Measurements from ENCODE around the gene TNFSF8. TPM values are rescaled to one million over a fixed set of nuclear protein-coding genes. Genes with fewer than 3 reads are reported as not detected.

Gene TNFSF8
- total RNA-seq, 2 experiments from 2014 or later, result 43.5 to 45.3 TPM

DNA sequence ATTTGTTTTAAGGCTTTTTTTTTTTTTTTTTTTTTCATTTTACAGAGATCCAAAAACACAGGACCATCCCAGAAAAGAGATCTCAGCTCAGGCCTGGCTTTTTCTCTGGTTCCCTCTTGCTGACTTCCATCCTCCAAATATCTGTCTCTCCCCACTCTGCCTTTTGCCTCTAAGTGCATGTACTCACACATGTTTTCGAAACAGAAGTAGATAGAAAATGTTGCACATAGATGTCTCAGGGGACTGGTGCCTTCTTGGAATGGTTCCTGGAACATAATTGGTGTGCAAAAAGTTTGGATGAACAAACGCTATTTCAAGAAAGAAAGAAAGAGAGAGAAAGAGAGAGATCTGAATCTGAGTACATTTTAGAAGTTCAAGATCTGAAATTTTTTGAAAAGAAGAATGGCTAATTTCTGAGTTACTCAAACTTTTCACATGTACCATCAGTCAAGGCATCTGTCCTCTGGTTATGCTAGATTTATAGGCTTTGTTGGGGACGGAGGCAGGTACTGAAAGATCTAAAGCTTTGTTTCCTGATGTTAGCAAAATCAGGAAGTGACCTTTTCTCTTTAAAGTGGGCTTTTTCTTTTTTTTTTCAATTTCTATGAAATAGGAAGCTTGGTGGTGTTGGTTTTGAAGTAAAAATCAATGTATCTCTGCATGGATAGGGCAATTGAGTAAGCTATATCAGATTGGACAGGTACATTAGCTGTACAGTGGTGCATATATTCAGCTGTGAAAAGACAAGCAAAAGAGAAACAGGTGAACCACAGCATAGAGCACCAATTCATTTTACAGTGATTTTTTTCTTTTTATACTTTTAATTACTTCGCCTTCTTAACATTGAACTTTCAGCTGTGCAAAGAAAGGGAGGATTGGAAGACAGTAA is 8.5 kb upstream of the TNFSF8 start:
- CTCF ChIA-PET, result no interaction called here
- POLR2A ChIA-PET, result no interaction called here

DNA sequence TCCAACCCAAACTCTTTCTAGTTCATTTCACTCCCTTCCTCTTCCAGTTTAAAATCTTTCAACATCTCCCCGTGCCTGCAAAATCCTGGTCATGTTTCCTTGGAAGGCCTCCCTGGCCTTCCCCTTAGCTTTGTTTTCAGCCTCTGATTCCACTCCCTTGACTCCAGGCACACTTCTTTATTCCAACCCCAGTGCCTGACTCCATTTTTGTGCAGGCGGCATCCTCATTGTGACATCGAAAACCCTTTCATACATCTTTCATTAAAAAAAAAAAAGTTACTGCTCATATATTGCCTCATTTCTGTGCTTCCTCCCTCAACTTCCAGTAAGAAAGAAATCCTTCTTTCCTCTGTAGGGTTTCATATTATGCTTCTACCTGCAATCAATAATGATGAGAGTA is 7.1 kb upstream of the TNFSF8 start:
- CTCF ChIA-PET, result interaction anchor here (1.1 kb wide), 1 partner anchor 20 kb away, joined by 3 read pairs; no protein-coding TSS in a partner anchor
- POLR2A ChIA-PET, result no interaction called here

DNA sequence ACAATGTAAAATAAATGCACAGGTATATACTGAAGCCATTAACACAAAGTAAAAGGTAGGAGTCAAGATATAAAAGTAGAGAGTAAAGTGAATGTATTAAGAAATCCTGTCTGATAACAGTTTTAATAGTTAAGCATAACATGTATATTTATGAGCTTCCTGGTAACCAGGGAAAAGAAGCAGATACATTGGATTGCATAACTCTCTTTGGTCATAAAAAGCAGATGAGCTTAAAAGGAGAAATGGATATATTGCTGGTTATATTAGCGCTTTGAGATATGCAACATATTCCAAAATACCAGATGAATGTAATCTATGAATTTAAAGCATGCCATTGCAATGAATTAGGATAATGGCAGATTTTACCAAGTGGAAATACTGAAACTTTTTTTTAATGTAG is 6.2 kb upstream of the TNFSF8 start:
- CTCF ChIA-PET, result interaction anchor here (1.1 to 1.7 kb wide), 2 partner anchors 21 to 22 kb away, joined by 3 read pairs; no protein-coding TSS in a partner anchor
- POLR2A ChIA-PET, result no interaction called here

DNA sequence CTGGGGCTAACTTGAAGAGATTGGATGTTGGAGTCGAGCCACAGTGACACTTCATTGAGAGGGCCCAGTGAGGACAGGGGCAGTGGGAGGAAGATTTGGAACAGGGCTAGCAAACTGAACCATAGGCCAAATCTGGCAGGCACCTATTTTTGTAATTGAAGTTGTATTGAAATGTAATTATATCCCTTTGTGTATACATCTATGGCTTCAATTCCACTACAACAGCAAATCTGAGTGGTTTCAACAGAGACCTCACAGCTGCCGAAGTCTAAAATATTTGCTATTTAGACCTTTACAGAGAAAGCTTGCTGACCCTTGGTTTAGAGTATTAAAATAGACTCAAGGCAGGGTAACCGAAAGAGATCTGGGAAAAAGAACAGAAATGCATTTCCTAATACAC is 4.7 kb upstream of the TNFSF8 start:
- ChIA-PET POLR2A (no interaction called here), CTCF (interaction anchor here (1.0 to 1.7 kb wide), 2 partner anchors 21 to 281 kb away, joined by 3 read pairs; no protein-coding TSS in a partner anchor)

DNA sequence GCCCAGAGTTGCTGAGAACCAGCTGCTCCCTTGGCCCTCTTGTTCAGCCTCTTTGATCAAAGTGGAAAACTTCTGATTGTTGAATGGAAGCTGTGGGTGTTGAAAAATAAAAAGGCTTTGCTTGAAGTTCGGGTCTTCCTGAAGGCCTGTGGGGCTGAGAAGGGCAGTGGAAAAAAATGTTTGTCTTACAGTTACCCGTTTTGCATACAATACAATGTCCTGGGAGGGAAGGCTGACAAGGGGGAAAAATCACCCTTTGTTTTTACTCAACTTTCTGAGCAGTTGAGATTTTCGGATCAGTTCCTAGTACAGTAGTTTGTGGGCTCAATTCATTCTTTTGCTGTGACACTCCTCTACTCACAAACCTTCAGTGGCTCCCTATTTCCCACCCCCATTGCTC is 2.1 kb upstream of the TNFSF8 start:
- POLR2A ChIA-PET, result no interaction called here

DNA sequence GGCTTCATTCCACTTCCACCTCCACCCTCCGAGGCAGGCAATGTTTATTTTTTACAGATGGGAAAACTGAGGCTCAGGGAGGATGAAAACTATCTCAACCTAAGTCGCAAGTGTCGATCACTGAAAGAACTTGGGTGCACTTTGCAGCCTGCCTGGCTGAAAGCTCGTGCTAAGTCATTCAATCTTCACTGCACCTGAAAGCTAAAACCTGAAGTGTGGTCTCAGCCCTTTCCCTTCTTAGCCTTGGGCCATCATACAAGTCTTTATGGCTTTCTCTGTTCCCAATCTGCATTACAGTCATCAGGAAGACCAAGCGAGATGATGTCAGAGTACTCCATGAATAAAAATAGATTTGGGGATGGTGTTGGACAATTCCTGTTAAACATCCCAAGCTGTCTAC is 1.0 kb upstream of the TNFSF8 start:
- POLR2A ChIA-PET, result no interaction called here
- CTCF ChIA-PET, result interaction anchor here (1.0 to 1.5 kb wide), 4 partner anchors 14 to 76 kb away, joined by 3 to 5 read pairs (median 4); no protein-coding TSS in a partner anchor

More for the DNA sequence above, 2.1 kb upstream of the TNFSF8 start:
- CTCF ChIA-PET, result interaction anchor here (1.1 to 1.5 kb wide), 3 partner anchors 13 to 56 kb away, joined by 3 to 5 read pairs (median 4); no protein-coding TSS in a partner anchor

DNA sequence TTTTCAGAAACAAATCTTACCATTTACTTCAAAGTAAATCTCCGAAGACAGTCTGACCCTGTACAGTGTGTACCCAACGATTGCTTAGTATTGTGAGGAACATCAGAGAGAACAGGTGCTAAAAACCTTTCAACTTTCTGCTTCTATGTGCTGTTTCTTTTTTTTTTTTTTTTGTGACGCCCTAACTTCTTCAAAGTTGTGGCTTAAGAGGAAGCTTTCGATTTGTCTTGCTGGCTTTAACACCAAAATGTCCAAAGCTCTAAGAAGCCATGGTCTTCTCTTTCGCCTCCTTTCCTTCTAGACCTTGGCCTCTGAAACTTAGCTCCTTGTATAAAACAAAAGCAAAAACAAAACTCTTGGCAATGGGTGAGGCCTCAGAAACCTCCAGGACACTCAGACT is 1.2 kb downstream of the TNFSF8 start:
- ChIA-PET POLR2A (interaction anchor here (0.6 to 2.2 kb wide), 7 partner anchors 19 to 1495 kb away, joined by 3 to 8 read pairs (median 6); no protein-coding TSS in a partner anchor), CTCF (interaction anchor here (0.7 to 2.0 kb wide), 9 partner anchors 10 to 426 kb away, joined by 3 to 12 read pairs (median 3); partner anchors contain the start of gene TEX48)

DNA sequence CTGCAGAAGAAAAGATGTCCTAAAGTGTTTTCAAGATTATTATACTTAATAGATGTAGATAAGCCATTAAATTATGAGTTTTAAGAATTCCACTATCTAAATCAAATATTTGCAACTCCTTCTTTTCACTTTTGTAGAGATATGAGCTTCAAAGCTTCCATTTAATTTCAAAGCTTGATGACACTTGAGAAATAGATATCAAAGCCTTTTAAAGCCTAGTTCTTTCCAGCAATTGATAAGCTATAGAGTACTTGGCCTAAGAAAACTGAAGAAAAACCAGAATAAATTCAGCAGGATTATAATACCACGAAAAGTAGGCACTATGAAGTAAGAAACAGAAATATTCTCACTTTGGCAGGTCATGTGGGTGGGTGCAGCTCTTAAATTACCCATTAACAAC is 1.7 kb downstream of the TNFSF8 start:
- ChIA-PET CTCF (interaction anchor here (0.8 to 2.0 kb wide), 8 partner anchors 9 to 268 kb away, joined by 3 to 12 read pairs (median 4); partner anchors contain the start of gene TEX48), POLR2A (interaction anchor here (0.6 to 2.2 kb wide), 4 partner anchors 18 to 821 kb away, joined by 3 to 7 read pairs (median 4); no protein-coding TSS in a partner anchor)

DNA sequence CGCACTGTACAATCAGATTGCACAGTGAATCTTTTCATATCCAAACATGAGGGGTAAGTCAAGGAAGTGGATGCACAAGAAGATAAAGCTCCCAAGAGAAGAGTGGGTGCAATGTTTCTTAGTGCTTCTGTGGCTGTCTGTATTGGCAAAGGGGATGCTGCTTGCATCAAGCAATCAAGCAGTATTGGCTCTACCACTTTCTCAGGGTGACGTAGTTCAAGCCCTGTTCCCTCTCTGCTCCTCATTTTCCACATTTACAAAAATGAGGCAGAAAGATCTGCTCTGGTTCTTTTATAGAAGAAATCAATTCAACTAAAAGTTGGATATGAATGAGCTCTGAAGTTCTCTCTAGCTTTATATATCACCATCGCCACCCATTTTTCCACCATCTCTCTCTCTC is 2.3 kb downstream of the TNFSF8 start:
- ChIA-PET POLR2A (interaction anchor here (0.6 to 2.2 kb wide), 3 partner anchors 17 to 575 kb away, joined by 3 to 7 read pairs (median 4); no protein-coding TSS in a partner anchor), CTCF (interaction anchor here (0.5 to 1.3 kb wide), 6 partner anchors 11 to 334 kb away, joined by 3 to 5 read pairs (median 4); no protein-coding TSS in a partner anchor)

DNA sequence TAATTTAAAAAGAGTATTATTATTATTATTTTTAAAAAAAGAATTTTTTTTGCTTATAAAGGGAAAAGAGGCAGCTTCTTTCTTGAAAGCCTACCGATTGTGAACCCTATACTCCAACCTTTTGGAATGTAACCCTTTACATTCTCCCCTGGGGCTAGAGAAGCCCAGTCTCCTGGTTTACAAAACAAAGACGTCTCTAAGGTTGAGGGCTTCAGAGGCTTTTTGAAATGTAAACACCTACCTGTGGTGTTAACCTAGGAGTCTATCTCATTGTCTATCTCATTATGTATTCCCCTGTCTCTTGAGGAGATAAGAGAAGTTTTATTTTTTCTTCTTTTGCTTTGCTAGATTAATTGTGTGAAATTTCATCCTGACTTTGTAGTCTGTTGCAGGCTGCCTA is 4.7 kb downstream of the TNFSF8 start:
- ChIA-PET POLR2A (no interaction called here), CTCF (interaction anchor here (0.7 kb wide), 1 partner anchor 31 kb away, joined by 3 read pairs; no protein-coding TSS in a partner anchor)

DNA sequence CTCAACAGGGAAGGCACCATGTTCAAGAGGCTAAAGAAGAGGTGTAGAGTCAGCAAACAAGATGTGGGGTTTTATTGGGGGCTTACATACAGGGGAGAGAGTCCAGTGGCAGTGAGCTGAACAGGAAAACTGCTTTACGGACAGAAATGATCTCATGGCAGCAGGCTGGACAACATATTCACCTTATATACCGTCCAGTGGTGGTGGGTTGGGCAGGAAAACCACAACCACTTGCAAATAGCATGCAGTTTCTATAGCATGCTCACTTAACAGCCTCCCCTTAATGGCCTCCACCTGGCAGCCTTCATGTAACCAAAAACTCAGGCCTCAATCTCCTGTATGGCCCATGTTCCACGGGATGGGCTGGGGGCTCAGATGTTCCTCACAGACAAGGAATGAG is 5.4 kb downstream of the TNFSF8 start:
- POLR2A ChIA-PET, result no interaction called here

DNA sequence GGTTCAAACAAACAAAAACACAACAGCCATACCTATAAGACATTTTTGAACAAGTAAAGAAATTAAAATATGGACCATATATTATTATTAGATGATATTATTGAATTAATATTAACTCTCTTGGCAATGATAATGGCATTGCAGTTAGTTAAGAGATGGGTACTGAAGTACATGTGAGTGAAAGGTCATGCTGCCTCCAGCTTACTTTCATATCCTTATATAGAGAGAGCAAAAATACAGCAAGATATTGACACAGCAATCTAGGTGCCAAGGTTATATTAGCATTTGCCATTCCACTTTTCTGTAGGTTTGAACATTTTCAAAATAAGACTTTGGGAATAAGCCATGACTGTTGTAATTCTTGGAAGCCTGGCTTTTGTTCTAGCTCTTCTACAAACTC is 6.1 kb downstream of the TNFSF8 start:
- POLR2A ChIA-PET, result no interaction called here
- CTCF ChIA-PET, result interaction anchor here (1.0 to 1.7 kb wide), 2 partner anchors 15 to 243 kb away, joined by 4 to 6 read pairs; partner anchors contain the start of gene TEX48

More for the DNA sequence above, 5.4 kb downstream of the TNFSF8 start:
- CTCF ChIA-PET, result interaction anchor here (0.7 kb wide), 1 partner anchor 30 kb away, joined by 3 read pairs; no protein-coding TSS in a partner anchor

DNA sequence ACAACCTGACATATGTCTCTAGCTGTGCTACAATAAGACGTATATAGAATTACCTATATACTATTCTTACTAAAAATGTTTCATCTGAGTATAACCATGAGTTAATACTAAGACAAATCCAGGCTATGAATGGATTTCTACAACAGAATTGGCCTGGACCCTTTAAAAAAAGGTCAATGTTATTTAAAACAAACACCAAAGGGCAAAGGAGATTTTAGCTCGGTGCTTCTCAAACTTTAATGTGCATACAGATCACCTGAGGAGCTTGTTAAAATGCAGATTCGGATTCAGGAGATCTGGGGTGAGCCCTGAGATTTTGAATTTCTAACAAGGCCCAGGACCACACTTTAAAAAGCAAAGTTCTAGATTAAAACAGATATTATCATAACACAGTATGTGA is 6.5 kb downstream of the TNFSF8 start:
- POLR2A ChIA-PET, result no interaction called here
- CTCF ChIA-PET, result interaction anchor here (1.0 to 1.7 kb wide), 2 partner anchors 15 to 243 kb away, joined by 4 to 6 read pairs; partner anchors contain the start of gene TEX48

DNA sequence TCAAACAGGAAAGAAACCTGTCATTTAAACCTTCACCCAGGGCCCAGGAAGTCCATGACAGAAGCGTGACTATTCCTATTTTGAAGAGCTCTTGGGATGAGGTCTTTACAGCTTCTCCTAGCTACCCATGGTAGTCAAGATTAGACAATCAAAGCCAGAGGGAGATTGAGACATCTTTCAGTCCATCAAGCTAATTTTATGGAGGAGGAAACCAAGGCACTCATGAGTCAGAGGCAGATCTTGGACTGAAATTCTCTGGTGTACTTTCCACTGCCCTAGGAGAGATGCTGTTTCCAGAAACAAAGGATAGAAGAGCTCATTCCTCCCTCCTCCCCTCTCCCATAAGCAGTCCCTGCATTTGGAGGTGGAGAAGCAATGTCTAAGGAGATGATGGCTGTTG is 9.2 kb downstream of the TNFSF8 start:
- POLR2A ChIA-PET, result interaction anchor here (0.6 kb wide), 1 partner anchor 10 kb away, joined by 3 read pairs; no protein-coding TSS in a partner anchor
- CTCF ChIA-PET, result interaction anchor here (0.6 to 2.1 kb wide), 4 partner anchors 13 to 239 kb away, joined by 3 to 8 read pairs (median 6); partner anchors contain the start of gene TEX48

DNA sequence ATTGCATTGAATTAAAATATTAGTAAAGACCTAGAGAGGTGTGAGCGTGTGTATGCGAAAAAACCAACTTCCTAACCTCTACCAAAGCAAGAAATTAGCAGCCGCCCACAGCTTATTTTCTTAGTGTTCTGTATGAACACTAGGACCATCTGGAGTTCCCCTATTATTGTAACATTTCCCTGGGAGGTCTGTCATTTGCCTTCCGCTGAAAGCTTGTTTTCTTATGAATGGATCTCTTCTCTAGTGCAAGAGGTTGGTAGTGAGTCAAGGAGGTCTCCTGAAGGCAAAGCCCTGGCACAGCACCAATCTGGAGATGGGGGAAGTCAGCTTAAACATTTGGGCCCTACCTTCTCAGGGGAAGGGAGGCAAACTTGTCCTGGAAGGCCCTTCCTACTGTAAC is 10.8 kb downstream of the TNFSF8 start:
- ChIA-PET CTCF (interaction anchor here (1.2 to 2.0 kb wide), 5 partner anchors 10 to 182 kb away, joined by 4 to 7 read pairs (median 7); partner anchors contain the start of gene TNFSF8), POLR2A (interaction anchor here (0.7 to 1.2 kb wide), 3 partner anchors 11 to 70 kb away, joined by 3 to 4 read pairs (median 4); partner anchors contain the start of gene TNFSF8)

DNA sequence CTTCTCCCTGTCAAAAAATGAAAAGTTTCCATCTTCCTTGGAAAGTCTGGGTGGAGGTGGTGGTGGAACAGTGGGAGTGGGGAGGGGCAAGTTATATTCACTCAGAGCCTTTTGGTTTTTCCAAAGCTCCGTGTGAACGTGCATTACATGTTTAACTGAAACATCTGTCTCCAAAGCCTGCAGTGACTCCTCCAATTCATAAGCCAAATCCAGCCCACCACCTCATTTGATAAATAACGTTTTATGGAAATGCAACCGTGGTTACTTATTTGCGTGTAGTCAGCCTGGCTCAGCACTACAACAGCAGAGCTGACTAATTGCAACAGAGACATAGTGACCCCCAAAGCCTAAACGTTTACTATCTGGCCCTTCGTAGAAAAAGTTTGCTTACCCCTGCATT is 13.9 kb downstream of the TNFSF8 start:
- ChIA-PET POLR2A (interaction anchor here (0.5 kb wide), 1 partner anchor 333 kb away, joined by 4 read pairs; no protein-coding TSS in a partner anchor), CTCF (interaction anchor here (1.0 kb wide), 1 partner anchor 12 kb away, joined by 4 read pairs; no protein-coding TSS in a partner anchor)

DNA sequence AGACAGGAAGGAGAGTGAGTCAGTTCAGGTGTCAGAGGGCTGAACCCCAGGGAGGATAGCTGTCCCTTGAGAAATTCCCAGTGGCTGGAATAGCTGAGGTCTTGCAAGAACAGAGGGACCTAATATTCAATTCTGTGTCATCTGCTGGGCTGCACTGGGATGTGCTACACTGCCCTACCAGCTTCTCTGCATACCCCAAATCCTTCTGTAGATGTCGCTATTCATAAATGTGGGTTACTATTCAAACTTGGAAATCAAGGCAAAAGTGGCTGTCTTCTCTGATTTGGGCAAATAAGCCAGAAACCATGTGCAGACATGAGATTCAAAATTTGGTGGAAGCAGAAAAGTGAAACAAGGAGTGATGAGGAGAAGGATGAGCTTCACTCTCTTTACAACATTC is 16.3 kb downstream of the TNFSF8 start:
- ChIA-PET POLR2A (no interaction called here), CTCF (interaction anchor here (0.6 to 0.8 kb wide), 3 partner anchors 15 to 22 kb away, joined by 3 to 4 read pairs (median 3); no protein-coding TSS in a partner anchor)

DNA sequence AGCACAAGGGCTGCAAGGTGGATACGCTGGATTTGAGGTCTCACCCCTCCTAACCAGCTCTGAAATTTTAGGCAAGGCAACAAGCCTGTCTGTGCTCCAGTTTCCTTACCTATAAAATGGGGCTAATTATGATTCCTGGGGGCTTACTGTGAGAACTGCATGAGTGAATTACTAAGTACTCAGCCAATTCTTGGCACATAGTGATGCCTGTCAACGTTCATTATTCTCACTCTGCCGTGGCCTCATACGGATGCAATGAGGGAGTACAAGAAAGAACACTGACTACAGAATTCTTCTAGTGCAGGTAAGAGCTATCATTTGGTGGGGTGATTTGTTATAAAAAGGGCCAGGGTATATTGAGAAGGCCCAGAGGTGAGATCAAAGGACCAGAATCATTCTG is 16.7 kb downstream of the TNFSF8 start:
- ChIA-PET CTCF (interaction anchor here (0.7 to 1.1 kb wide), 3 partner anchors 15 to 232 kb away, joined by 3 to 4 read pairs (median 4); partner anchors contain the start of gene TEX48), POLR2A (no interaction called here)

DNA sequence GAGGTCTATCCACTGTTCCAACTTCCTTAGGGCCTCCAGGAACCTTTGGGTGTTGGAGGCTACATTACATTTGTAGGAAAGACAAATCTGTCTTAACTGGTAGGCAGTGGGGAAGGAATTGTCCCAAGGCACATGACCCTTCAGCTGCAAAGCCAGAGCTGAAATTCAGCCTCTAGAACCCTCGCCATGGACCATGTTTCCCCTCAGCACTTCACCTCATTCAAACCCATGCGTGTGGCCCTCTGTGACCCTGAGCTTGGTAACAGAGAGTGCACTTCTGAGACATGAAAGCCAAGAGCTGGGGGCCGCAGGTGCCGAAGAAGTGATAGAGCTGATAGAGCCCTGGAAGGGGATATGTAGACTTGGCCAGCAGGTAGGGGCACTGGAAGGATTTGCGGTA is 17.2 kb downstream of the TNFSF8 start:
- ChIA-PET CTCF (interaction anchor here (1.1 kb wide), 1 partner anchor 231 kb away, joined by 4 read pairs; the partner anchor contains the start of gene TEX48), POLR2A (no interaction called here)
